ENCODE measurements around the gene NDUFS2.

NDUFS2 gene

DNA sequence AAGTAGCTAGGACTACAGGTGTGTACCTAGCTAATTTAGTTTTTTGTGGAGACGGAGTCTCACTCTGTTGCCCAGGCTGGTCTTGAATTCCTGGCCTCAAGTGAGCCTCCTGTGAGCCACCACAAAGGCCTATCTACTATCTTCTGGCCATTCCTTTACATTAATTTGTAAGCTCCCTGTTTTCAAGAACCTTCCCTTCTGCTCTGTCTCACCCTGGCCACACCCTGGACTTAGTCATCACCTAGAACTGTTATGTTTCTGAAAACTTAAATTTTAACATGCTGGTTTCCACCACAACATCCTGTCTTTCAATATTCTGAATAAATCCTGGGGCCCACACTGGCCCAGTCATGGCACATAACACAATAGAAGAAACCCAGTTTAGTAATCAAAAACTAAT is 20.0 kb upstream of the NDUFS2 start:
- TF ChIP-seq TOX (CRISPR knock-in tag; IDR thresholded peaks at IDR 0.05; ENCODE audit: borderline replicate concordance) (no peak), GLIS3 (CRISPR knock-in tag; IDR thresholded peaks at IDR 0.05) (no peak), ZC3H10 (CRISPR knock-in tag; IDR thresholded peaks at IDR 0.05) (no peak), BACH2 (CRISPR knock-in tag; IDR thresholded peaks at IDR 0.05; ENCODE audit: borderline replicate concordance) (no peak), CREB5 (CRISPR knock-in tag; IDR thresholded peaks at IDR 0.05; ENCODE audit: low read depth) (no peak), RARB (CRISPR knock-in tag; IDR thresholded peaks at IDR 0.05) (no peak), CSDC2 (CRISPR knock-in tag; IDR thresholded peaks at IDR 0.05) (no peak), SNAI2 (CRISPR knock-in tag; IDR thresholded peaks at IDR 0.05) (no peak)
- TF ChIP-seq, protein P1, sequence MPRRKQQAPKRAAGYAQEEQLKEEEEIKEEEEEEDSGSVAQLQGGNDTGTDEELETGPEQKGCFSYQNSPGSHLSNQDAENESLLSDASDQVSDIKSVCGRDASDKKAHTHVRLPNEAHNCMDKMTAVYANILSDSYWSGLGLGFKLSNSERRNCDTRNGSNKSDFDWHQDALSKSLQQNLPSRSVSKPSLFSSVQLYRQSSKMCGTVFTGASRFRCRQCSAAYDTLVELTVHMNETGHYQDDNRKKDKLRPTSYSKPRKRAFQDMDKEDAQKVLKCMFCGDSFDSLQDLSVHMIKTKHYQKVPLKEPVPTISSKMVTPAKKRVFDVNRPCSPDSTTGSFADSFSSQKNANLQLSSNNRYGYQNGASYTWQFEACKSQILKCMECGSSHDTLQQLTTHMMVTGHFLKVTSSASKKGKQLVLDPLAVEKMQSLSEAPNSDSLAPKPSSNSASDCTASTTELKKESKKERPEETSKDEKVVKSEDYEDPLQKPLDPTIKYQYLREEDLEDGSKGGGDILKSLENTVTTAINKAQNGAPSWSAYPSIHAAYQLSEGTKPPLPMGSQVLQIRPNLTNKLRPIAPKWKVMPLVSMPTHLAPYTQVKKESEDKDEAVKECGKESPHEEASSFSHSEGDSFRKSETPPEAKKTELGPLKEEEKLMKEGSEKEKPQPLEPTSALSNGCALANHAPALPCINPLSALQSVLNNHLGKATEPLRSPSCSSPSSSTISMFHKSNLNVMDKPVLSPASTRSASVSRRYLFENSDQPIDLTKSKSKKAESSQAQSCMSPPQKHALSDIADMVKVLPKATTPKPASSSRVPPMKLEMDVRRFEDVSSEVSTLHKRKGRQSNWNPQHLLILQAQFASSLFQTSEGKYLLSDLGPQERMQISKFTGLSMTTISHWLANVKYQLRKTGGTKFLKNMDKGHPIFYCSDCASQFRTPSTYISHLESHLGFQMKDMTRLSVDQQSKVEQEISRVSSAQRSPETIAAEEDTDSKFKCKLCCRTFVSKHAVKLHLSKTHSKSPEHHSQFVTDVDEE (CRISPR knock-in tag; IDR thresholded peaks at IDR 0.05), result no peak

DNA sequence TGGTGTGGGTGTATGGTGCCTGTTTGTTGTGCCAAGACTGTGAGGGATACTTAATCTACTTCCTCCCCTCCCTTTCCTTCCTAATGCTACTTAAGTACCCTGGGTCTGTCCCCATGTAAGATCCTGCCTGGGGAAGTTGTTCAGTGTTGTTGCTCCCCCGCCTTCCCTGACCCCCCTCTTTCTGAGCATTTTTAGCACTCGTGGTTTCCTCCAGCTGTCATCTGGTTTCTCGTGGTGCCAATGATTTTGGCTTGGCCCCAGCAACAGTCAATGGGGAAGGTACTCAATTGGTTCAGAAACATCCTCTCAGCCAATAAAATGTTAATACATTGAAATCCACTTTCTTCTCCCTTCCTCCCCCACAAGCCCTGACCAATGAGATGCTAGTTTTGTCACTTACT is 16.9 kb upstream of the NDUFS2 start:
- peak; percentile 80 for ATAC-seq
- TF ChIP-seq PPARA (CRISPR knock-in tag; IDR thresholded peaks at IDR 0.05; ENCODE audit: borderline replicate concordance) (no peak), ZFP3 (CRISPR knock-in tag; IDR thresholded peaks at IDR 0.05) (no peak), SNAI2 (CRISPR knock-in tag; IDR thresholded peaks at IDR 0.05) (no peak), GLIS3 (CRISPR knock-in tag; IDR thresholded peaks at IDR 0.05) (no peak), OSR1 (CRISPR knock-in tag; IDR thresholded peaks at IDR 0.05) (no peak), CREB5 (CRISPR knock-in tag; IDR thresholded peaks at IDR 0.05; ENCODE audit: low read depth) (no peak), CSDC2 (CRISPR knock-in tag; IDR thresholded peaks at IDR 0.05) (no peak), PATZ1 (CRISPR knock-in tag; IDR thresholded peaks at IDR 0.05; ENCODE audit: borderline replicate concordance) (no peak), ZFP30 (CRISPR knock-in tag; IDR thresholded peaks at IDR 0.05) (no peak), ARNTL (CRISPR knock-in tag; IDR thresholded peaks at IDR 0.05; ENCODE audit: borderline replicate concordance, low read depth) (no peak), ISL1 (CRISPR knock-in tag; IDR thresholded peaks at IDR 0.05) (no peak), RARB (CRISPR knock-in tag; IDR thresholded peaks at IDR 0.05) (no peak), BACH2 (CRISPR knock-in tag; IDR thresholded peaks at IDR 0.05; ENCODE audit: borderline replicate concordance) (no peak), ZNF70 (CRISPR knock-in tag; IDR thresholded peaks at IDR 0.05) (no peak), ZNF8 (CRISPR knock-in tag; IDR thresholded peaks at IDR 0.05) (no peak), ESRRG (CRISPR knock-in tag; IDR thresholded peaks at IDR 0.05) (no peak)
- TF ChIP-seq, protein P2, sequence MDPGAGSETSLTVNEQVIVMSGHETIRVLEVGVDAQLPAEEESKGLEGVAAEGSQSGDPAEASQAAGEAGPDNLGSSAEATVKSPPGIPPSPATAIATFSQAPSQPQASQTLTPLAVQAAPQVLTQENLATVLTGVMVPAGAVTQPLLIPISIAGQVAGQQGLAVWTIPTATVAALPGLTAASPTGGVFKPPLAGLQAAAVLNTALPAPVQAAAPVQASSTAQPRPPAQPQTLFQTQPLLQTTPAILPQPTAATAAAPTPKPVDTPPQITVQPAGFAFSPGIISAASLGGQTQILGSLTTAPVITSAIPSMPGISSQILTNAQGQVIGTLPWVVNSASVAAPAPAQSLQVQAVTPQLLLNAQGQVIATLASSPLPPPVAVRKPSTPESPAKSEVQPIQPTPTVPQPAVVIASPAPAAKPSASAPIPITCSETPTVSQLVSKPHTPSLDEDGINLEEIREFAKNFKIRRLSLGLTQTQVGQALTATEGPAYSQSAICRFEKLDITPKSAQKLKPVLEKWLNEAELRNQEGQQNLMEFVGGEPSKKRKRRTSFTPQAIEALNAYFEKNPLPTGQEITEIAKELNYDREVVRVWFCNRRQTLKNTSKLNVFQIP (CRISPR knock-in tag; IDR thresholded peaks at IDR 0.05; ENCODE audit: borderline replicate concordance, low read depth), result no peak
- TF ChIP-seq, protein P3, sequence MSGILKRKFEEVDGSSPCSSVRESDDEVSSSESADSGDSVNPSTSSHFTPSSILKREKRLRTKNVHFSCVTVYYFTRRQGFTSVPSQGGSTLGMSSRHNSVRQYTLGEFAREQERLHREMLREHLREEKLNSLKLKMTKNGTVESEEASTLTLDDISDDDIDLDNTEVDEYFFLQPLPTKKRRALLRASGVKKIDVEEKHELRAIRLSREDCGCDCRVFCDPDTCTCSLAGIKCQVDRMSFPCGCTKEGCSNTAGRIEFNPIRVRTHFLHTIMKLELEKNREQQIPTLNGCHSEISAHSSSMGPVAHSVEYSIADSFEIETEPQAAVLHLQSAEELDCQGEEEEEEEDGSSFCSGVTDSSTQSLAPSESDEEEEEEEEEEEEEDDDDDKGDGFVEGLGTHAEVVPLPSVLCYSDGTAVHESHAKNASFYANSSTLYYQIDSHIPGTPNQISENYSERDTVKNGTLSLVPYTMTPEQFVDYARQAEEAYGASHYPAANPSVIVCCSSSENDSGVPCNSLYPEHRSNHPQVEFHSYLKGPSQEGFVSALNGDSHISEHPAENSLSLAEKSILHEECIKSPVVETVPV (CRISPR knock-in tag; IDR thresholded peaks at IDR 0.05), result no peak

More for the DNA sequence above, 20.0 kb upstream of the NDUFS2 start:
- no peak for ATAC-seq

All from SK-N-SH treated with all-trans-retinoic acid at 6 μM for 48 hours (cell line).